ENCODE data around the gene CCDC32. TPM values are rescaled to one million over a fixed set of nuclear protein-coding genes. Genes with fewer than 3 reads are reported as not detected.
A peak's percentile ranks its signal among the peaks of the same experiment; 100 is the strongest.

Gene CCDC32
- total and polyA plus RNA-seq, 2 of the 13 experiments (the other 11 are each of a cell fraction or from before 2014, with no cell fraction given), result 10.8 to 23.2 TPM

GRCh38 chr15:40594429-40594836 lies 29.6 kb upstream of the CCDC32 start (continued):
- no peak for TF ChIP-seq PAWR (CRISPR knock-in tag; IDR thresholded peaks at IDR 0.05; ENCODE audit: borderline replicate concordance)
- TF ChIP-seq RAD51 (IDR thresholded peaks at IDR 0.05; ENCODE audit: borderline replicate concordance), result no peak
- TF ChIP-seq DDIT3 (CRISPR knock-in tag; IDR thresholded peaks at IDR 0.05), result no peak
- TF ChIP-seq ZNF672 (CRISPR knock-in tag; IDR thresholded peaks at IDR 0.05), result no peak
- no peak for TF ChIP-seq FIP1L1 (IDR thresholded peaks at IDR 0.05; ENCODE audit: borderline replicate concordance, insufficient read depth, low read depth, low read length)
- no peak for TF ChIP-seq SYNCRIP (IDR thresholded peaks at IDR 0.05; ENCODE audit: insufficient read depth, low read depth, low read length)
- peak; percentile 28 for TF ChIP-seq AGO2 (optimal IDR thresholded peaks at IDR 0.05; ENCODE audit: low read depth, low read length)
- TF ChIP-seq ZNF280B (CRISPR knock-in tag; IDR thresholded peaks at IDR 0.05; ENCODE audit: borderline replicate concordance), result 0 out of 2 replicates have a peak, but pooled peaks have one; percentile 68
- TF ChIP-seq PREB (CRISPR knock-in tag; IDR thresholded peaks at IDR 0.05), result no peak
- TF ChIP-seq ZNF468 (CRISPR knock-in tag; IDR thresholded peaks at IDR 0.05), result no peak
- no peak for TF ChIP-seq NR2F2 (IDR thresholded peaks at IDR 0.05; ENCODE audit: borderline replicate concordance, low read depth)
- no peak; the same call in 1 of the 2 replicates for TF ChIP-seq E2F2 (CRISPR knock-in tag; IDR thresholded peaks at IDR 0.05; ENCODE audit: borderline replicate concordance)
- peak; percentile 67 for TF ChIP-seq ZFY (CRISPR knock-in tag; IDR thresholded peaks at IDR 0.05)
- TF ChIP-seq CEBPG (CRISPR knock-in tag; IDR thresholded peaks at IDR 0.05), result no peak
- no peak for TF ChIP-seq MNT (IDR thresholded peaks at IDR 0.05)
- no peak for TF ChIP-seq HNRNPK (IDR thresholded peaks at IDR 0.05; ENCODE audit: low read depth, low read length, poor library complexity, severe bottlenecking)
- no peak for TF ChIP-seq ESRRA (CRISPR knock-in tag; IDR thresholded peaks at IDR 0.05; ENCODE audit: low read depth)
- TF ChIP-seq NRL (CRISPR knock-in tag; IDR thresholded peaks at IDR 0.05; ENCODE audit: borderline replicate concordance), result 0 out of 2 replicates have a peak, but pooled peaks have one; percentile 39
- TF ChIP-seq ZNF124 (CRISPR knock-in tag; IDR thresholded peaks at IDR 0.05), result no peak
- no peak for TF ChIP-seq ZNF367 (CRISPR knock-in tag; IDR thresholded peaks at IDR 0.05; ENCODE audit: borderline replicate concordance)
- no peak for TF ChIP-seq GTF2F1 (IDR thresholded peaks at IDR 0.05; ENCODE audit: low read length)
- no peak for TF ChIP-seq ZNF430 (CRISPR knock-in tag; IDR thresholded peaks at IDR 0.05)
- no peak for TF ChIP-seq NPAS2 (CRISPR knock-in tag; IDR thresholded peaks at IDR 0.05; ENCODE audit: borderline replicate concordance)
